LNCAP (cell line): ENCODE data around the gene MBOAT7.

Experiments used
- CTCF ChIP-seq: fragments of 450-650 bp; IDR thresholded peaks from 2 replicates; pipeline ENCODE4 v1.5.1; 2017; ENCODE audit warnings: mild to moderate bottlenecking

Gene MBOAT7

GRCh38 chr19:54133957-54134590 lies 55.3 kb downstream of the MBOAT7 start:
- no peak for TF ChIP-seq CTCF

GRCh38 chr19:54133312-54133956 lies 55.9 kb downstream of the MBOAT7 start:
- TF ChIP-seq CTCF, result no peak

GRCh38 chr19:54129617-54129996 lies 59.8 kb downstream of the MBOAT7 start:
- no peak for TF ChIP-seq CTCF

GRCh38 chr19:54128796-54129616 lies 60.4 kb downstream of the MBOAT7 start:
- TF ChIP-seq CTCF, result no peak

GRCh38 chr19:54128441-54128725 lies 61.0 kb downstream of the MBOAT7 start:
- TF ChIP-seq CTCF, result no peak

- TF ChIP-seq CTCF, result no peak
Measured at GRCh38 chr19:54127688-54128440, 61.5 kb downstream of the MBOAT7 start.

GRCh38 chr19:54125713-54126112 lies 63.7 kb downstream of the MBOAT7 start:
- TF ChIP-seq CTCF, result no peak
